H9 (cell line): ENCODE measurements around the gene PLP2. TPM values are rescaled to one million over a fixed set of nuclear protein-coding genes. Genes with fewer than 3 reads are reported as not detected.

Experiments used
- DNase-seq: peaks from one replicate; pipeline ENCODE4 v3.0.0-alpha.2; 2017
- H2AFZ ChIP-seq: one replicate; pipeline ENCODE4 v1.6.1; 2013; ENCODE audit warnings: mild to moderate bottlenecking, low read length, control low read depth, moderate library complexity
- H2AK5ac ChIP-seq: 2 replicates; pipeline ENCODE4 v1.6.1; 2013; ENCODE audit warnings: low read length, control low read depth, mixed read lengths; ENCODE audit not compliant: insufficient read length
- H2BK120ac ChIP-seq: one replicate; pipeline ENCODE4 v1.6.1; 2013; ENCODE audit warnings: low read depth, mild to moderate bottlenecking, low read length, control low read depth, inconsistent platforms; ENCODE audit not compliant: poor library complexity, severe bottlenecking
- H2BK12ac ChIP-seq: 2 replicates; pipeline ENCODE4 v1.6.1; 2013; ENCODE audit warnings: low read length, control low read depth, mixed read lengths, low read depth; ENCODE audit not compliant: insufficient read length
- H2BK15ac ChIP-seq: 2 replicates; pipeline ENCODE4 v1.6.1; 2013; ENCODE audit warnings: low read depth, low read length, control low read depth
- H2BK20ac ChIP-seq: one replicate; pipeline ENCODE4 v1.6.1; 2013; ENCODE audit warnings: low read depth, mild to moderate bottlenecking, low read length, control low read depth, inconsistent platforms; ENCODE audit not compliant: poor library complexity, severe bottlenecking
- H2BK5ac ChIP-seq: 2 replicates; pipeline ENCODE4 v1.6.1; 2013; ENCODE audit warnings: low read length, control low read depth, mixed read lengths; ENCODE audit not compliant: insufficient read length
- H3K14ac ChIP-seq: 2 replicates; pipeline ENCODE4 v1.6.1; 2013; ENCODE audit warnings: low read length, control low read depth; ENCODE audit not compliant: insufficient read depth
- H3K18ac ChIP-seq: 2 replicates; pipeline ENCODE4 v1.6.1; 2013; ENCODE audit warnings: low read depth, mild to moderate bottlenecking, mixed read lengths, low read length, control low read depth; ENCODE audit not compliant: insufficient read length
- H3K23ac ChIP-seq: 2 replicates; pipeline ENCODE4 v1.6.1; 2013; ENCODE audit warnings: low read length, control low read depth, mixed read lengths, low read depth; ENCODE audit not compliant: insufficient read length
- H3K23me2 ChIP-seq: 2 replicates; pipeline ENCODE4 v1.6.1; 2013; ENCODE audit warnings: low read depth, mild to moderate bottlenecking, mixed read lengths, low read length, control low read depth; ENCODE audit not compliant: insufficient read length, poor library complexity, severe bottlenecking
- H3K27ac ChIP-seq: 2 replicates; pipeline ENCODE4 v1.5.1; 2013; ENCODE audit warnings: low read length, control low read depth, mixed read lengths, low read depth; ENCODE audit not compliant: insufficient read length
- H3K27me3 ChIP-seq: 2 replicates; pipeline ENCODE4 v1.6.1; 2013; ENCODE audit warnings: low read length, control low read depth, inconsistent platforms; ENCODE audit not compliant: insufficient read depth
- H3K4ac ChIP-seq: 2 replicates; pipeline ENCODE4 v1.6.1; 2013; ENCODE audit warnings: low read depth, mild to moderate bottlenecking, control low read depth, inconsistent platforms, low read length, moderate library complexity
- H3K4me1 ChIP-seq: 2 replicates; pipeline ENCODE4 v1.6.1; 2013; ENCODE audit warnings: low read length, control low read depth, inconsistent platforms; ENCODE audit not compliant: insufficient read depth
- H3K4me2 ChIP-seq: 2 replicates; pipeline ENCODE4 v1.6.1; 2013; ENCODE audit warnings: low read length, control low read depth, mixed read lengths; ENCODE audit not compliant: insufficient read length, insufficient read depth
- H3K56ac ChIP-seq: 2 replicates; pipeline ENCODE4 v1.6.1; 2013; ENCODE audit warnings: low read depth, mild to moderate bottlenecking, mixed read lengths, low read length, control low read depth; ENCODE audit not compliant: insufficient read length
- H3K79me1 ChIP-seq: 2 replicates; pipeline ENCODE4 v1.6.1; 2013; ENCODE audit warnings: low read depth, mild to moderate bottlenecking, moderate library complexity, low read length, control low read depth, inconsistent platforms; ENCODE audit not compliant: insufficient read depth, poor library complexity, severe bottlenecking
- H3K79me2 ChIP-seq: 2 replicates; pipeline ENCODE4 v1.6.1; 2013; ENCODE audit warnings: low read length, control low read depth, inconsistent platforms; ENCODE audit not compliant: insufficient read depth
- H3K9ac ChIP-seq: 2 replicates; pipeline ENCODE4 v1.6.1; 2013; ENCODE audit warnings: low read length, control low read depth, mixed read lengths; ENCODE audit not compliant: insufficient read length; ENCODE audit errors: extremely low read depth
- H3K9me3 ChIP-seq: one replicate; pipeline ENCODE4 v1.6.1; 2013; ENCODE audit warnings: low read depth, low read length, inconsistent platforms; ENCODE audit not compliant: control insufficient read depth
- H3T11ph ChIP-seq: one replicate; pipeline ENCODE4 v1.6.1; 2013; ENCODE audit warnings: mild to moderate bottlenecking, low read length, control low read depth, inconsistent platforms
- H4K20me1 ChIP-seq: one replicate; pipeline ENCODE4 v1.6.1; 2013; ENCODE audit not compliant: control insufficient read depth, insufficient read length, insufficient read depth
- H4K5ac ChIP-seq: 2 replicates; pipeline ENCODE4 v1.6.1; 2013; ENCODE audit warnings: low read depth, mild to moderate bottlenecking, mixed read lengths, low read length, control low read depth; ENCODE audit not compliant: insufficient read length
- H4K8ac ChIP-seq: replicated peaks from 2 replicates; pipeline ENCODE4 v1.6.1; 2013; ENCODE audit warnings: low read length, control low read depth, mixed read lengths, low read depth; ENCODE audit not compliant: insufficient read length
- H4K91ac ChIP-seq: 2 replicates; pipeline ENCODE4 v1.6.1; 2013; ENCODE audit warnings: low read depth, mild to moderate bottlenecking, moderate library complexity, mixed read lengths, low read length, control low read depth; ENCODE audit not compliant: insufficient read length
- H3K27ac Mint-ChIP-seq, 3 experiments: 2 replicates in 2 of 3; 3 replicates in 1 of 3; pipeline ENCODE4 v1.8.0; 2020 to 2021; ENCODE audit warnings: mixed read lengths in 3 of 3, mild to moderate bottlenecking in 1 of 3, moderate library complexity in 1 of 3
- H3K27me3 Mint-ChIP-seq: 2 replicates; pipeline ENCODE4 v1.8.0; 2021; ENCODE audit warnings: low read depth, mild to moderate bottlenecking, moderate library complexity, mixed read lengths
- H3K36me3 Mint-ChIP-seq, 3 experiments: 2 replicates in 2 of 3; 3 replicates in 1 of 3; pipeline ENCODE4 v1.8.0; 2020 to 2021; ENCODE audit warnings: low read depth in 3 of 3, mixed read lengths in 3 of 3; ENCODE audit not compliant: insufficient read depth in 1 of 3
- H3K4me1 Mint-ChIP-seq, 2 experiments: 2 replicates each; pipeline ENCODE4 v1.8.0; 2020; ENCODE audit warnings: mixed read lengths in 2 of 2
- H3K4me3 Mint-ChIP-seq, 2 experiments: 2 replicates in 1 of 2; 3 replicates in 1 of 2; pipeline ENCODE4 v1.8.0; 2020 to 2021; ENCODE audit warnings: mild to moderate bottlenecking in 2 of 2, mixed read lengths in 2 of 2, moderate library complexity in 1 of 2
- H3K9me3 Mint-ChIP-seq, 2 experiments: 2 replicates in 1 of 2; 3 replicates in 1 of 2; pipeline ENCODE4 v1.8.0; 2020; ENCODE audit warnings: mild to moderate bottlenecking in 2 of 2, mixed read lengths in 2 of 2, moderate library complexity in 1 of 2
- CTCF ChIP-seq: fragments of 200-600 bp; sonication (generic); conservative IDR thresholded peaks from 3 replicates; pipeline ENCODE4 v1.8.0; 2021; ENCODE audit warnings: antibody characterized with exemption, mild to moderate bottlenecking
- WGBS: extraction: QIAGEN DNeasy Blood & Tissue Kit; methylation state at CpG from one replicate; pipeline ENCODE4 v1.1.7; 2013; ENCODE audit warnings: missing lambda C conversion rate, low lambda C conversion rate, mixed read lengths; ENCODE audit not compliant: insufficient read length; ENCODE audit errors: extremely low coverage; 5-methylcytosine and 5-hydroxymethylcytosine counted together
- total RNA-seq: library from RNA; stranded (reverse); gene quantifications from 2 replicates; pipeline ENCODE4 v1.2.1, GENCODE V29; 2021

Gene PLP2
- total RNA-seq, 1 experiment from 2014 or later: 11.7 TPM

- Mint-ChIP-seq H3K27me3 (peaks cover 34% of the 10 kb centered on the region), H3K36me3 (peaks cover 0 to 8% (median 5%) of the 10 kb centered on the region in 3 experiments; a peak in 3 of 7 replicates), H3K4me3 (peak overlapping the region in 1 of 2 experiments; percentile 77; a peak in 1 of 5 replicates), H3K27ac (no peak overlapping the region), H3K9me3 (peaks cover 57 to 60% of the 10 kb centered on the region in 2 experiments), H3K4me1 (peaks cover 9 to 25% of the 10 kb centered on the region in 2 experiments)
- Histone ChIP-seq H3K14ac (no peak overlapping the region), H3K9me3 (peaks cover 12% of the 10 kb centered on the region), H3K23ac (no peak overlapping the region), H4K20me1 (no peaks in the 10 kb centered on the region), H2BK20ac (no peak overlapping the region), H3K56ac (no peak overlapping the region), H4K8ac (no peak overlapping the region), H3K27ac (no peak overlapping the region), H3K4ac (no peak overlapping the region), H2BK5ac (no peak overlapping the region), H3K4me2 (no peak overlapping the region), H2AFZ (no peak overlapping the region), H3K18ac (no peak overlapping the region), H2BK120ac (no peak overlapping the region), H3K27me3 (no peaks in the 10 kb centered on the region; the same call in 1 of the 2 replicates), H4K5ac (no peak overlapping the region), H3K79me2 (no peaks in the 10 kb centered on the region), H2AK5ac (no peak overlapping the region), H3K23me2 (peaks cover 14% of the 10 kb centered on the region), H2BK12ac (no peak overlapping the region), H3K4me1 (no peaks in the 10 kb centered on the region), H3K9ac (no peak overlapping the region), H3T11ph (no peak overlapping the region), H3K79me1 (no peaks in the 10 kb centered on the region), H2BK15ac (no peak overlapping the region), H4K91ac (no peak overlapping the region)
- no CpG with 5 or more reads among the region's 31 CpGs for WGBS
- no peak for TF ChIP-seq CTCF
- DNase-seq: no peak
Measured at GRCh38 chrX:49164589-49165360, 6.9 kb upstream of the PLP2 start.
